GM21825 (cell line): Measurements from ENCODE around the gene TRIM52.

Experiments used
- ATAC-seq: cut with Tn5 transposase; IDR thresholded peaks from one replicate; pipeline ENCODE4 v1.9.1; 2021; ENCODE audit warnings: mild to moderate bottlenecking, moderate library complexity; ENCODE audit not compliant: unreplicated experiment

TRIM52 gene

DNA sequence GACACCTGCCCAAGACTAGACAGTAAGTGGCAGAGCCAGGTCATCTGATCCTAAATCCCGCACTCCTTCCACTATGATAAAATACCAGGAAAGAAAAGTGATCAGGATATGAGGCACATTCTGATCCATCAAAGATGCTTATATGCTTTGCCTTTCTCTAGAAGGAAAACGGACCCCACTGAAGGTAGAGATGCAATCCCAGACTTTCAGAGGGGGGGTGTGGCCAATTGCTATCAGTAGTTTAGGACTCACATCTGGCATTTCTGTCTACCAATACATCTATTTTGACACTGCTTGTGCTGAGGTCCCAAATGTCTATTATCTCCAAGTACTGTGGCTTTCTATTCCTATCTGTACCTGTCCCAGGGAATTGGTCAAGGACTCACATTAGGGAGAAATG lies 1.7 kb downstream of the TRIM52 start:
- no peak for ATAC-seq

- ATAC-seq, result no peak
Measured at GRCh38 chr5:181258576-181258975, 2.4 kb downstream of the TRIM52 start.

DNA sequence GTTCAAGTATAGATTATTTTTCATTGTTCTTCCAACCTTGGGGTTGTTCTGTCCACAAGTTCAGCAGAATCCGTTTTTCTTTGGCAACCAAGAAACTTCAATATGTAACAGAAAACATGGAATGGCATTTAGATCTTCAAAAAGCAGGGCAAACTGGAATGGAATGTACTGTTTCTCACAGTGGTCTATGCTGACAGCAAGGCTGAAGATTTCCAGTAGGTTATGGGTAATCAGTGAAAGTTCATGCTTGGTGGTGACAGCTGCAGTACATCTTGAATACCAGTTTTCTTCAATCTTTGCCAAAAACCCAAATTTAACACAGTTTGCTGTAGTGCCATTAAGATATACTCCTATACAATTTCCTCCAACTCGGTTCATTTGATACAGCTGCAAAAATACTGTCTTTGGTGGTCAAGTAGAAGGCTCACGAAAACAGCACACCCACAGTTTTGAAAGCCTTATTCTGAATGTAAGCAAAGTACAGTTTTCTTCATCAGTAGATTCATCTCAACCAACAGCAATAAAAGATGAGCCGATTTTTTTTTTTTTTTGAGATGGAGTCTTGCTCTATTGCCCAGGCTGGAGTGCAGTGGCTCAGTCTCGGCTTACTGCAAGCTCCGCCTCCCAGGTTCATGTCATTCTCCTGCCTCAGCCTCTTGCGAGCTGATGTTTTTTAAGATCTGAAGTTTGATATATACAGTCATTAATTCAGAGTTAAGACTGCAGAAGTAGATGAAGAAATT lies 4.9 kb downstream of the TRIM52 start:
- no peak for ATAC-seq

- no peak for ATAC-seq
Measured at GRCh38 chr5:181255276-181255675, 5.7 kb downstream of the TRIM52 start.

DNA sequence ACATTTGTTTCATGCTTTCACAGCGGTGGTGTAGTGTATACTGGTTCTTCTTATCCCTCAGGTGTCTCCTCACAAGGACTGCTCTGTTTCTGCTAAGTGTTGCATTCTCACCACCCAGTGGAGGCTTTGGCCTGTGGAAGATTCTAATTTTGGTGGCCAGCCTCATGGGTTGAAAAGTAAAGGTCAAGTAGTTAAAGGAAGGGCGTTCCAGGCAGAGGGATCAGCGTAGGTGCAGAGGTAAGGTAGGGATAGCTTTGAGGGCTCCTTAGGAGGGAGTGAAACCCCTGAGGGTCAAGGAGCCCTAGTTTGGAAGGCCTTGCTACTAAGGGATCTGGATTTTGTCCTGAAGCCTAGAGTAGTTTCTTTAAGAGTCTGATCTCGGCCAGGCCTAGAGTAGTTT lies 12.7 kb downstream of the TRIM52 start:
- ATAC-seq, result no peak

DNA sequence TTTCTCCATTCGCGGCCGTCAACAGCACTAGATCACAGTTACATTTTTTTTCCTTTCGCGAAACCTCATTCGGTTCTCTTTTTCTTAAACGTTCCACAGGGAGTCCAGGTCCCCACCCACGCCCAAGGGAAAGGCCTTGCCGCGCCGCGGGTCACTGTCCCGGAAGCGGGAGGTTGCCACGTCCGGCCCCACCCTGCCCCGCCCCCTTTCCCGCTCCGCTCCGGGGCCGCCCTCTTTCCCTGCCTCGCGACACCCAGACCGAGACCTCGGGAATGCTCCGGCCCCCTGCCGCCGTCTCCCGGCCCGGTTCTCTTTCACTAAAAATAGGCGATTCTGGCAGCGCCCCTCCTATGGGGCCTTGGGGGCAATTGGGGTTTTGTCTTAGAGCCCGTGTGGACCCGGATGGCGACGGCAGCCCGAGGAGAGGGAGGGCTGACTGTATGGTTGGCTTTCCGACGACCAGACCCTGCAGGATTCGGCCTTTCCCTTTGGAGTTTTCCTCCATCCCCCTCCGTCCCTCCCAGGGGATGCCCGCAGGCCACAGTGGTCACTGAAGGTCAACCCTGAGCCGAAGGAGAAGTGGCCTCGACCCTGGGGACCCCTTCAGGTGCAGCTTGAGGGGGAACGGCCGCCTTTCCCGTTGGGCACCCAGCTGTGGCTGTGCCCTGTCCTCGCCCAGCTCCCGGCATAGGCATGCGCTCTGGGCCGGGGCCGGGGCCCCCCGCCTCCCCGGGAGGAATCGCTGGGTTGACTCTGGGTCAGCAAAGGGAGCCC lies 14.5 kb downstream of the TRIM52 start:
- ATAC-seq, result peak; percentile 42

DNA sequence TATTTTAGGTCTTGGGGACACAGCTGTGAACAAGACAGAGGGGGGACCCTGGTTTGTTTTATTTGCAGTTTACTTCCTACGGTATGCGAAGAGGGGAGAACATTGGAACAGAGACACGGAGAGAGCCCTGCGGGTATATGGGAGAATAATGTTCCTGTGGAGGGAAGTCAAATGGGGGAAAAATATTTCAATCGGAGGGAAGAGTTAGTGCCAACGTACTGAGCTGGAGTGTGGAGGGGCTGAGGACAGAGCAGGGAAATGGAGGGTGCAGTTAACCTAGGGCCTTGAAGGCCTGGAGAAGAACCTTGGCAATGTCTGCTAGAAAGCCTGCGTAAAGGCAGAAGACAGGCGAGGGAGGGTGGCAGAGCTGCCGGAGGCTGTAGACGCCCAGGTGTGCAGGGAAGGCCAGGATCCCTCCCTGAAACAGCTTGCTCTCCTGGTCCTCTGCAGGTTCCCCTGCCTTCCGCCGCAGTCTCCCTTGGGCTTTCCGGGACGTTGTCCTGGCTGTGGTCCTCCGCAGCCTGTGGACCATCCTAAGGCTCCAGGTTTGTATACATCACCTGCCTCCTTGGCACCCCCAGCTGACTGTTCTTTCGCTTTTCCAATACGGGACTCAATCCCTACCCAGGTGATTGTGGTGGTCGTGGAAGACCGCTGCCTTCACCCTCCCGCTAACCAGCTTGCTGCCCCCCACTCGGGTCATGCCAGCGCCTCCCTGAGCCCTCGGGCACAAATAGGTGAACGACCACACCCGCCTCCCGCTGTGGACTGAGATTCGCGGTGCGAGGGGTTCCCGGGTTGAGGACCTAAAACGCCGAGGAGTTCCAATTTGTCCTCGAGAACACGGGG lies 15.3 kb downstream of the TRIM52 start:
- ATAC-seq, result peak; percentile 3

GRCh38 chr5:181243564-181244343 lies 17.2 kb downstream of the TRIM52 start, which contains the start of gene RACK1:
RACK1 (minus strand) TSS chr5:181243906; CDS start chr5:181243800, 106 bp downstream.
- peak; percentile 61 for ATAC-seq

GRCh38 chr5:181243018-181243563 lies 17.9 kb downstream of the TRIM52 start:
- ATAC-seq, result peak; percentile 3

- no peak for ATAC-seq
Measured at GRCh38 chr5:181242031-181242451, 18.9 kb downstream of the TRIM52 start.

- no peak for ATAC-seq
Measured at GRCh38 chr5:181241393-181241975, 19.5 kb downstream of the TRIM52 start.

- ATAC-seq, result no peak
Measured at GRCh38 chr5:181239062-181239663, 21.8 kb downstream of the TRIM52 start.

GRCh38 chr5:181237729-181238385 lies 23.1 kb downstream of the TRIM52 start:
- no peak for ATAC-seq

DNA sequence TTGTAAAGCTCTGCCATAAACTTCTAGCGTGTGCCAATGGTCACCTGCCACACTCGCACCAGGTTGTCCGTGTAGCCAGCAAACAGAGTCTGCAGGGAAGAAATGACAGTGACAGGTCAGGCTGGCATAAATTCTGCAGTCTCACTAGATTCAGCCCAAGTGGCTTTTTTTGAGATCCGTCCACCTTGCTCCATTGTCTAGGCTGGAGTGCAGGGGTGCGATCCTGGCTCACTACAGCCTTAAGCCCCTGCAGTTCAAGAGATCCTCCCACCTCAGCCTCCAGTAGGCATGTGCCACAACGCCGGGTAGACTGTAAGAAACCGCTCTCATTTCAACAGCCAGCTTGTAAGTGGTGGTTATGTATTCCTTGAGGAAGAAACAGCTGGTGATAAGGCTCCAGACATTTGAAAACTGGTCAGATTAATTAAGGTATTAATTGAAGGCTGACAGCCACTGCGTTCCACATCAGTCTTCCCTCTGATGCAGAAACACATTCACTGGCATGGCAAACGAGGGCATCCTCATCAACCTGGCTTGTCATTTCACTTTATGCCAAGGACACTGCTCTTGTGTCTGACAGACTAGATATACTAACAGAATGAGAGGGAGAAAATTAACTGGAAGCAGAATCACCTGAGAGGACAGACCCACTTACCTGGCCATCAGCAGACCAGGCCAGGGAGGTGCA lies 23.8 kb downstream of the TRIM52 start:
- ATAC-seq, result no peak

DNA sequence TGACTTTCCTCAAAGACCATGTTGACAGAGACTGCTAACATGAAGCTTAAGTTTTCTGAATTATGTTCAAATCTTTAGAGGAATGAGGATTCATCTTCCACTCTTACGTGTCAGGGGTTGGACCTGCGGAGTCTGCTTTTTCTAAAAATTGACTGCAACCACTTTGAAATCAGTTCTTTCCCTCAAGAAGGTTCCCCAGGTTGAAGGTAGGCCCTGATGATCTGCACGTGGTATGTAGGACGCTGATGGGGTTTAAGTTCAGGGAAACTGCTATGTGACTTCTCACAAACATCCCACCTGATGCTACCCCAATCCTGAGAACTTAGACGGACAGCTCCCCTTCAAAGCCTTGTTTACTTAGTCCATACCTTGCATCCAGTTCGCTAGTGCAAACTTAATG lies 24.5 kb downstream of the TRIM52 start:
- ATAC-seq, result no peak

DNA sequence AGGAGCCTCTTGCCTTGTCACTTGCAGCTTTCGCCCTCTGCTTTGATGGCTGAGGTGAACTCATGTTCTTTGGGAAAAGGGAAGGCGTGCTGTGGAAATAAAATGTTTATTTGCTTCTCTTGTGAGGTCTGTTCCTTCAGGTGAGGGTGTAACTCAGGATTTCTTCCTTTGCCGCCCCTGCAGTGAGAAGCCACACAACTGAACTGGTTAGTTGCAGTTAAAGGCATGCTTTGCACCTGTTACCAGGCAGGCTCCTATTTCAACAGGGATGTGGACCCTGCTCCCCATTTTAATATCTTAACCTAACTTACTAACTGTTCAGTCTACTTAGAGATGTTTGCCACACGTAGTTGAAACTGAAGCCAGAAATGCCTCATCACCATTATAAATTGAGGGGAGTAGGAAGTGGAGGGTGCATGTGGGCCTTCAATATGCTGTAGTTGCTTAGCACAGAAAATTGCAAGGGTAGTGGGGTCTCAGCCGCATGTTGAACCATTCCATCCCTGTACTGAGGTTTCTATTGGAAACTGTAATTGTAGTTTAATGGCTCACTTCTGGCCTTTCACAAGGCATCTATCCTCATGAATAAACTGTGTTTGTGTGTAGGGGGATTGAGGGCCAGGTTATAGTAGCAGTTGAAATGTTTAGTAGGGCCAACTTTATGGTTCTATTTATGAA lies 25.1 kb downstream of the TRIM52 start:
- ATAC-seq, result no peak

- ATAC-seq, result no peak
Measured at GRCh38 chr5:181235323-181235688, 25.6 kb downstream of the TRIM52 start.
